ENCODE data around the gene SPEG.

DNA sequence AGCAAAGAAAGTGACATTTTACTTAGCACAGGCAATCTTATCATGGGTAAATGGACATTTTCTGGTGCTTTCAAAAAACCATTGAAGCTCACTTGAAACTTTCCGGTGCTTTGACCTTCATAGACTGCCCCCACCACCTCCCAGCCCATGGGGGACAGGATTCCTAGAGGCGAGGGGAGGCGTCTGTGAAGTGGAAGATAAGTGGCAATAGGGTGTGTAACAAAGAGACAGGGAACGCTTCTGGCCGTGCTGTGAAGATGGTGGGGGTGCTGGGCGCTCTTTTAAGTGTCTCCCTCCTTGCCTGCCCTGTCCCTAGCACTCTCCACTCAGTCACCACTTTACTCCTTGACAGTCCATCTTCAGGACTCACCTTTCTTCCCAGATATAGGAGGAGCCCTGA lies 40.6 kb downstream of the SPEG start:
- TF ChIP-seq, protein P1, sequence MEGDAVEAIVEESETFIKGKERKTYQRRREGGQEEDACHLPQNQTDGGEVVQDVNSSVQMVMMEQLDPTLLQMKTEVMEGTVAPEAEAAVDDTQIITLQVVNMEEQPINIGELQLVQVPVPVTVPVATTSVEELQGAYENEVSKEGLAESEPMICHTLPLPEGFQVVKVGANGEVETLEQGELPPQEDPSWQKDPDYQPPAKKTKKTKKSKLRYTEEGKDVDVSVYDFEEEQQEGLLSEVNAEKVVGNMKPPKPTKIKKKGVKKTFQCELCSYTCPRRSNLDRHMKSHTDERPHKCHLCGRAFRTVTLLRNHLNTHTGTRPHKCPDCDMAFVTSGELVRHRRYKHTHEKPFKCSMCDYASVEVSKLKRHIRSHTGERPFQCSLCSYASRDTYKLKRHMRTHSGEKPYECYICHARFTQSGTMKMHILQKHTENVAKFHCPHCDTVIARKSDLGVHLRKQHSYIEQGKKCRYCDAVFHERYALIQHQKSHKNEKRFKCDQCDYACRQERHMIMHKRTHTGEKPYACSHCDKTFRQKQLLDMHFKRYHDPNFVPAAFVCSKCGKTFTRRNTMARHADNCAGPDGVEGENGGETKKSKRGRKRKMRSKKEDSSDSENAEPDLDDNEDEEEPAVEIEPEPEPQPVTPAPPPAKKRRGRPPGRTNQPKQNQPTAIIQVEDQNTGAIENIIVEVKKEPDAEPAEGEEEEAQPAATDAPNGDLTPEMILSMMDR (optimal IDR thresholded peaks at IDR 0.05 in 1 of 3, IDR thresholded peaks at IDR 0.05 in 1 of 3, conservative IDR thresholded peaks at IDR 0.05 in 1 of 3; ENCODE audit: extremely low read depth in 1 of 3, insufficient read depth in 2 of 3, low read length in 3 of 3) = no peak
- TF ChIP-seq EZH2 (IDR thresholded peaks at IDR 0.05; ENCODE audit: low read length) = no peak
